ENCODE measurements around the gene MATN4. TPM values are rescaled to one million over a fixed set of nuclear protein-coding genes. Genes with fewer than 3 reads are reported as not detected.
A peak's percentile ranks its signal among the peaks of the same experiment; 100 is the strongest.

MATN4 gene
- total RNA-seq, 1 donor from 2014 or later: not detected

- Histone ChIP-seq H3K4me1 (peaks cover 86% of the 10 kb centered on the region), H3K36me3 (peaks cover 26% of the 10 kb centered on the region), H3K4me3 (peak overlapping the region; percentile 38), H3K27ac (replicated peaks) (peak overlapping the region; percentile 94), H3K9me3 (replicated peaks) (no peaks in the 10 kb centered on the region), H3K27me3 (ENCODE audit: low read depth) (no peaks in the 10 kb centered on the region)
- TF ChIP-seq, protein P1, sequence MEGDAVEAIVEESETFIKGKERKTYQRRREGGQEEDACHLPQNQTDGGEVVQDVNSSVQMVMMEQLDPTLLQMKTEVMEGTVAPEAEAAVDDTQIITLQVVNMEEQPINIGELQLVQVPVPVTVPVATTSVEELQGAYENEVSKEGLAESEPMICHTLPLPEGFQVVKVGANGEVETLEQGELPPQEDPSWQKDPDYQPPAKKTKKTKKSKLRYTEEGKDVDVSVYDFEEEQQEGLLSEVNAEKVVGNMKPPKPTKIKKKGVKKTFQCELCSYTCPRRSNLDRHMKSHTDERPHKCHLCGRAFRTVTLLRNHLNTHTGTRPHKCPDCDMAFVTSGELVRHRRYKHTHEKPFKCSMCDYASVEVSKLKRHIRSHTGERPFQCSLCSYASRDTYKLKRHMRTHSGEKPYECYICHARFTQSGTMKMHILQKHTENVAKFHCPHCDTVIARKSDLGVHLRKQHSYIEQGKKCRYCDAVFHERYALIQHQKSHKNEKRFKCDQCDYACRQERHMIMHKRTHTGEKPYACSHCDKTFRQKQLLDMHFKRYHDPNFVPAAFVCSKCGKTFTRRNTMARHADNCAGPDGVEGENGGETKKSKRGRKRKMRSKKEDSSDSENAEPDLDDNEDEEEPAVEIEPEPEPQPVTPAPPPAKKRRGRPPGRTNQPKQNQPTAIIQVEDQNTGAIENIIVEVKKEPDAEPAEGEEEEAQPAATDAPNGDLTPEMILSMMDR (IDR thresholded peaks at IDR 0.05; ENCODE audit: borderline replicate concordance): no peak
- intact Hi-C loops (cut with micrococcal nuclease): no loop called here
- DNase-seq: no peak
Observed at GRCh38 chr20:45339084-45339483, 31.0 kb upstream of the MATN4 start.

GRCh38 chr20:45338121-45339030 lies 30.3 kb upstream of the MATN4 start:
- intact Hi-C loops (cut with micrococcal nuclease): no loop called here
- H3K27ac ChIP-seq (replicated peaks): peak overlapping the region; percentile 94
- peaks cover 80% of the 10 kb centered on the region for H3K4me1 ChIP-seq
- DNase-seq: no peak
- TF ChIP-seq, protein P1 (IDR thresholded peaks at IDR 0.05; ENCODE audit: borderline replicate concordance): no peak
- H3K4me3 ChIP-seq: peak overlapping the region; percentile 38
- H3K27me3 ChIP-seq (ENCODE audit: low read depth): no peaks in the 10 kb centered on the region
- H3K36me3 ChIP-seq: peaks cover 32% of the 10 kb centered on the region
- H3K9me3 ChIP-seq (replicated peaks): no peaks in the 10 kb centered on the region

- H3K27ac ChIP-seq (replicated peaks): peak overlapping the region; percentile 94
- H3K36me3 ChIP-seq: peaks cover 40% of the 10 kb centered on the region
- peaks cover 80% of the 10 kb centered on the region for H3K4me1 ChIP-seq
- TF ChIP-seq, protein P1 (IDR thresholded peaks at IDR 0.05; ENCODE audit: borderline replicate concordance): no peak
- DNase-seq: peak; percentile 46
- intact Hi-C loops (cut with micrococcal nuclease): no loop called here
- H3K9me3 ChIP-seq (replicated peaks): no peaks in the 10 kb centered on the region
- no peaks in the 10 kb centered on the region for H3K27me3 ChIP-seq (ENCODE audit: low read depth)
- peak overlapping the region; percentile 38 for H3K4me3 ChIP-seq
Observed at GRCh38 chr20:45337367-45338120, 29.4 kb upstream of the MATN4 start.

DNA sequence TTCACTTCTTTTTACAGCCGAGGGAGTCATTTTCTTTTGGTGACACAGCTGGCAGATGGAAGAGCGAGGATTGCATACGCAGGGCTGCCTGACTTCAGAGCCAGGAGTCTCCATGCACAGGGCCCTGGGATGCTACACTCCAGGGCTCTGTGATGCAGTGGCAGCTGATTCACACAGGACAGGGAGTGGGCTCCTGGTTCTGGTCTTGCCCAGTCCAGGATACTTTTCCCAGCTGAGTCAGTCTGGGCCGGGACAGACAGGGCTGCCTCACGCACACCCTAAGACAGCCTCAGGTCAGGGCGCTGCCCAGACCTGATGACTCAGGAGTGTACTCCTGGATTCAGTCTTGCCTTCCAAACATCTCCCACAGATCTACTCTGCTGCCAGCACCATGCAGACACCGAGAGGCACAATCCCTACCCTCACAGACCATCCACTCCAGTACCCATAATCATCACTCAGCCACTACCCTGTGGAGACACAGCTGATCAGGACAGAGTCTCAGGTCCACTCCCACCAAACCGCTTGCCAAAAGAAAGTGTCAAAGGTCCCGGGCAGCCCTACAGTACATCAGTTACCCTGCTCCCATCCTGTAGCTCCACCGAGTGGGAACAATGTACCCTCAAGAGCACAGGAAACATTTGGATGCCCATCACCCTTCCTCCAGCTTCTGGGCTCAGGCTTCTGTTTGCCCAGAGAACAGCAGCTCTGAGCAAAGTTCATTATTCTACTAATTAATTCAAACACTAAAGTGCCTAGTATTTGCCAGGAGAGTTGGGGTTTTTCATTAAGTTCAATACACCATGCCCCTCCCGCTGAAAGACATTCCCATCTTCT lies 28.6 kb upstream of the MATN4 start:
- intact Hi-C loops (cut with micrococcal nuclease): no loop called here
- H3K9me3 ChIP-seq (replicated peaks): no peaks in the 10 kb centered on the region
- peak overlapping the region; percentile 94 for H3K27ac ChIP-seq (replicated peaks)
- TF ChIP-seq, protein P1 (IDR thresholded peaks at IDR 0.05; ENCODE audit: borderline replicate concordance): no peak
- H3K4me1 ChIP-seq: peaks cover 80% of the 10 kb centered on the region
- H3K36me3 ChIP-seq: peaks cover 48% of the 10 kb centered on the region
- no peak for DNase-seq
- H3K4me3 ChIP-seq: peak overlapping the region; percentile 38
- no peaks in the 10 kb centered on the region for H3K27me3 ChIP-seq (ENCODE audit: low read depth)

DNA sequence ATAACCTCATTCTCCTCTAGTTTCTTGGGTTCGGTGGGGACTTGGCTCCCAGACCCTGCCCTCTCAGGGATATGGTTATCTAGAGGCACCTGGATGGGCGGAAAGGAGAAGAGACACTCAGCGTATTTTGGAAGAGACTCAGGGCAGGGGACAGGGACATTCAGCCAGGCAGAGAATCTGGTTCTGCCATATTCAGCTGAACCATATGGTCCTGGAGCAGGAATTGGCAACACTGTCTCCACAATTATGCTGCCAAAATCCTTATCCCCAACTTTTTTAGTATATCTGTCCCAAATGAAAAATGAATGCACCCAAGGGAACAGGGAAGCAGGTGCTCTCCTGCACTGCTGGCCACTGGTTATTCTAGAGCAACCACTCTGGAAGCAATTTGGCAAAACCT lies 22.4 kb upstream of the MATN4 start:
- H3K36me3 ChIP-seq: peaks cover 93% of the 10 kb centered on the region
- TF ChIP-seq, protein P1 (IDR thresholded peaks at IDR 0.05; ENCODE audit: borderline replicate concordance): no peak
- no peak overlapping the region for H3K27ac ChIP-seq (replicated peaks)
- peaks cover 23% of the 10 kb centered on the region for H3K4me1 ChIP-seq
- no peak for DNase-seq
- H3K27me3 ChIP-seq (ENCODE audit: low read depth): no peaks in the 10 kb centered on the region
- no peaks in the 10 kb centered on the region for H3K9me3 ChIP-seq (replicated peaks)
- intact Hi-C loops (cut with micrococcal nuclease): no loop called here
- no peak overlapping the region for H3K4me3 ChIP-seq
